Activated T-cell treated with anti-CD3 and anti-CD28 coated beads, Interleukin-2, amount 50 U/mL, for 72 hours (primary cell): ENCODE results near the gene SLC7A9. TPM values are rescaled to one million over a fixed set of nuclear protein-coding genes. Genes with fewer than 3 reads are reported as not detected.
A peak's percentile ranks its signal among the peaks of the same experiment; 100 is the strongest.

ENCODE experiments used
- ATAC-seq, 2 donors: fragments of 150-1000 bp; cut with Tn5 transposase; replicated peaks in 1 of 2; 2 replicates each; pipeline ENCODE4 v1.10.0; 2021; ENCODE audit warnings: moderate library complexity in 2 of 2, mild to moderate bottlenecking in 1 of 2
- DNase-seq, 2 donors: peaks; one replicate each; pipeline ENCODE4 v3.0.0; 2021 to 2022; ENCODE audit warnings: mixed read lengths in 1 of 2
- H3K27ac Mint-ChIP-seq: one replicate; pipeline ENCODE4 v1.8.0; 2022; ENCODE audit warnings: mild to moderate bottlenecking, moderate library complexity, mixed read lengths
- H3K27me3 Mint-ChIP-seq: one replicate; pipeline ENCODE4 v1.8.0; 2022; ENCODE audit warnings: low read depth, mixed read lengths
- H3K36me3 Mint-ChIP-seq, 2 donors: one replicate each; pipeline ENCODE4 v1.8.0; 2022; ENCODE audit warnings: mixed read lengths in 2 of 2, mild to moderate bottlenecking in 1 of 2; ENCODE audit not compliant: insufficient read depth in 2 of 2
- H3K4me1 Mint-ChIP-seq: one replicate; pipeline ENCODE4 v1.8.0; 2022; ENCODE audit warnings: low read depth, mixed read lengths
- H3K4me3 Mint-ChIP-seq, 2 donors: one replicate each; pipeline ENCODE4 v1.8.0; 2022; ENCODE audit warnings: mild to moderate bottlenecking in 2 of 2, mixed read lengths in 2 of 2, moderate library complexity in 2 of 2
- H3K9me3 Mint-ChIP-seq, 2 donors: one replicate each; pipeline ENCODE4 v1.8.0; 2022; ENCODE audit warnings: mixed read lengths in 2 of 2
- total RNA-seq, 2 donors: library from RNA; stranded (reverse); gene quantifications; one replicate each; pipeline ENCODE4 v1.2.3, GENCODE V29; 2022

Gene SLC7A9
- under 1 TPM in 1 of 2 donors, not detected in 1; 0.28 TPM for total RNA-seq

DNA sequence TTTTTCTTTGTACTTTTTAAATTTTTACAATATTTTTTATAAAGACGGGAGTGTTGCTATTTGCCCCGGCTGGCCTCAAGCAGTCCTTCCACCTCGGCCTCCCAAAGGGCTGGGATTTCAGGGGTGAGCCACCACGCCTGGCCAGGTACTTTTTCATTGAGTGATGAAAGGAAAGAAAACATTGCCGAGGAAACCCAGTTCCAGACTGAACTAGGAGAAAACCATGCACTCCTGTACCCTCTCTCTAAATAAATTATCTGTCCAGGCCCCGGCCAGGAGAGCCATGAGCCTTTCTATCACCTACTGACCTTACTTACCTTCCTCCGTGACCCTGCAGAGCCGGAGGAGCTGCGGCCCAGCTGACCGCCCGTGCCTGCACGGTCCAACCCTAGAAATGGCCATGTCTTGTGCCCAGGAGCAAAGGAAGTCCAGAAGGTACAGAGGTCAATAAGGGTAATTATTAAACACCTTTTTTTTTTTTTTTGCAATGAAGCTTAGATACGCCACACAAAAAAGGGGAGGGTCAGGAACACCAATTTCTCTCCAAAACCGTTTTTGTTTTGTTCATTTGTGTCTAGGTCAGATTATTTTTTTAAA lies at the start of gene SLC7A9:
TSS of gene SLC7A9 (minus strand) at position 399 of the 597 bp plus-strand sequence. CDS start 1,233 bp downstream, outside the sequence.
- Mint-ChIP-seq H3K4me1 (peaks cover 18% of the 10 kb centered on the region), H3K27ac (no peak within 1 kb of the TSS), H3K36me3 (no peaks in the 10 kb centered on the region), H3K27me3 (no peaks in the 10 kb centered on the region), H3K9me3 (no peaks in the 10 kb centered on the region), H3K4me3 (no peak within 1 kb of the TSS)
- no peak for ATAC-seq
- no peak for DNase-seq

DNA sequence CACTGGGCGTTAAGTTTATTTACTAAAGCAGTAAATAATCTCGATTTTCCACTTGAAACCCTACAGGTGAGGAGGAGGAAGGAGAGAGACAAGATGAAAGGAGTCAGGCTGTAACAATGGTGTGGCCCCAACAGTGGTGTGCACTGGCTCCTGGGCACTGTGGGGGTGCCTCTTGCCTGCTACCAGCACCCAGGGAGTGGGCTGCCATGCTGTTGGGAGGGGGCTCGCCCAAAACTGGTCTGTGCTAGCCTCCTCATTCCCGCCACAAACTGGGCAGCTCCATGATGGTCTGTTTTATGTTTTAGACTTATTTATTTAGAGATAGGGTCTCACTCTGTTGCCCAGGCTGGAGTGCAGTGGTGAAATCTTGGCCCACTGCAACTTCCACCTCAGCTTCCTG lies 49.8 kb upstream of the SLC7A9 start:
- Mint-ChIP-seq H3K27ac (no peak overlapping the region), H3K36me3 (peaks cover 0 to 8% of the 10 kb centered on the region in 2 donors), H3K9me3 (no peaks in the 10 kb centered on the region), H3K4me1 (peaks cover 14% of the 10 kb centered on the region), H3K4me3 (no peak overlapping the region), H3K27me3 (no peaks in the 10 kb centered on the region)
- ATAC-seq (no peak), DNase-seq (no peak)

DNA sequence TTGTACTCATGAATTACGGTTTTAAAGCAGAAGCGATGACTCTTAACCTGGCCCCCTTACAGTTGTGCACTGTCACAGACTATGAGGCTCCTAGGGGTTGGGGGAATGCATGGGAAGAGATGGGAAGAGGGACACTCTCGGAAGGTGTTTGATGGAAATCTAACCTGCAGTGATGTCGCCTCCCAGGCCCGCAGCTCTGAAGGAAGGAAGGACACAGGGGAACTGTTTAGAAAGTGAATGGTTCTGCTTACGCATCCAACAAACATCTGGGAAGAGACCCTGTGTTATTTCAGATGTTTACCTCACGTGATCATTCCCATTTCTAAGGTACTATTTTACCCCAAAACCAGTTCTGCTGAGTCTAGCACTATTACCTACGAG lies 48.0 kb upstream of the SLC7A9 start:
- Mint-ChIP-seq H3K27me3 (no peaks in the 10 kb centered on the region), H3K4me1 (peaks cover 13% of the 10 kb centered on the region), H3K36me3 (peaks cover 0 to 6% of the 10 kb centered on the region in 2 donors), H3K4me3 (no peak overlapping the region), H3K27ac (no peak overlapping the region), H3K9me3 (no peaks in the 10 kb centered on the region)
- no peak for ATAC-seq
- no peak for DNase-seq

DNA sequence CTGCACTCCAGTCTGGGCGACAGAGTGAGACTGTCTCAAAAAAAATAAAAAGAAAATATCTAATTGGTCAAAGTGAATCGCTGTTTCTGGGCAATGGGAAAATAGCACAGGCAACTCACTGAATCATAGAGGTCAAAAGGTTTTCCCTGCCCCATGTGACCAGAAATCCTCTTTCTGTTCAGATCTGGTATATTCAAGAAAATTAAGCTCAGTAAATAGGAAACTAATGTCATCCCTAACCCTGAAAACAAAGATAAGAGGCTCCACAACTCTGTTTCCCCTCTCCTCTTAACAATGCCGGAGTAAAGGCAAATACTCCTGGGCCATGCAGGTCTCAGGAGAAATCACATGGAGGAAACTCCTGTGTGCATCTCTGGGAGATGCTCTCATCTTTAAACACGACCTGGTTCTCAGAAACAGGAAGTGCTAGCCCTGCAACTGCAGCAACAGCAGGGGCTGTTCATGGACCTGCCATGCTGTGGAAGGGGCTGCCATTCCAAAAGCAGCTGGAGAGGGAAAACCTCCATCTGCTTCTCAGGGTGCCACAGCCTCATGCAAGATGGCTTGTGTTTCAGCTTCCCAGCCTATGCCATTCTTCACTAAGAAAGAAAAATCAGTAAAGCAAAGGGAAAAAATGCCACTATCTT lies 47.5 kb upstream of the SLC7A9 start:
- Mint-ChIP-seq H3K4me1 (peaks cover 8% of the 10 kb centered on the region), H3K27ac (no peak overlapping the region), H3K9me3 (no peaks in the 10 kb centered on the region), H3K4me3 (no peak overlapping the region), H3K36me3 (peaks cover 0 to 7% of the 10 kb centered on the region in 2 donors), H3K27me3 (no peaks in the 10 kb centered on the region)
- DNase-seq, result no peak
- no peak for ATAC-seq

DNA sequence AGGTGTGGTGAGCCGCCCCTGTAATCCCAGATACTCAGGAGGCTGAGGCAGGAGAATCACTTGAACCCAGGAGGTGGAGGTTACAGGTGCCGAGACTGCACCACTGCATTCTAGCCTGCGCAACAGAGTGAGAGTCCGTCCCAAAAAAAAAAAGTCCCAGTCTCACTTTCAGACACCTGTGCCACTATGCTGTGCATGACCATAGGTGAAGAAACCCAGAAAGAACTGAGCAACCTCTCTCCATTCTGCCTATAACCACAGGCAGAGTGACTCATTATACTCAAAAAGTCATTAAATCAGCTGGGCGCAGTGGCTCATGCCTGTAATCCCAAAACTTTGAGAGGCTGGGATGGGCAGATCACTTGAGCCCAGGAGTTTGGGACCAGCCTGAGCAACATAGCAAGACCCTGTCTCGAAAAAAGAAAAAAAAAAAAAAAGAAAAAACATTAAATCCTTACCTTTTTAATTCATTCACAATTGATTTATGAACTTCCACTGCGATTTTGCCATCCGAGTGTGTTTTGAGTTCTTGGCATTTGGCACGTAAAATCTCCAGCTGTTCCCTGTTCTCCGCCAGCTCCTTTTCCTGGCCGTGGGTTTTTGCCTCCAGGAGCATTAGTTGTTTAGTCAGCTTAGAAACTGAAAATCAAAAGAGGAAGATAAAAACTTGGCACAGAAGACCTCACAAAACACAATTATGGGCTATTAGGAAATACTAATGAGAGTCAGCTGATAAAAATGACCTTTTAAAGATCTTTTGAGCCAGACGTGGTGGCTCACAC lies 45.5 kb upstream of the SLC7A9 start:
- no peaks in the 10 kb centered on the region for H3K9me3 Mint-ChIP-seq
- H3K4me3 Mint-ChIP-seq, result no peak overlapping the region
- H3K27ac Mint-ChIP-seq, result no peak overlapping the region
- ATAC-seq, result peak in 1 of 2 donors; percentile 47
- H3K4me1 Mint-ChIP-seq, result no peaks in the 10 kb centered on the region
- H3K27me3 Mint-ChIP-seq, result no peaks in the 10 kb centered on the region
- peaks cover 0 to 3% of the 10 kb centered on the region in 2 donors for H3K36me3 Mint-ChIP-seq
- DNase-seq, result no peak

DNA sequence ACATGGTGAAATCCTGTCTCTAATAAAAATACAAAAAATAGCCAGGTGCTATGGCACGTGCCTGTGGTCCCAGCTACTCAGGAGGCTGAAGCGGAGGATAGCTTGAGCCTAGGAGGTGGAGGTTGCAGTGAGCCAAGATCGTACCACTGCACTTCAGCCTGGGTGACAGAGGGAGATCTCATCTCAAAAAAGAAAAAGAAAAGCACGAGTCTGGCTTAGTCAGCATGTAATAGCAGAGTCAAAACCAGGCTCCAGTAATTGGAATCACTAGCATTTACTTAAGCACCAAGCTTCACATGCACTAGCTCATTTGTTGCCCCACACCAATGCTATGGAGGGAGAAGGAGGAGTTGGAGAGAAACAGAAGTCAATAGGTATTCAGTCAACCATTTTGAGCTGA lies 41.9 kb upstream of the SLC7A9 start:
- H3K36me3 Mint-ChIP-seq, result peaks cover 6 to 10% of the 10 kb centered on the region in 2 donors
- no peak overlapping the region for H3K4me3 Mint-ChIP-seq
- no peaks in the 10 kb centered on the region for H3K4me1 Mint-ChIP-seq
- H3K9me3 Mint-ChIP-seq, result peaks cover 0 to under 1% of the 10 kb centered on the region in 2 donors
- ATAC-seq (no peak), DNase-seq (no peak)
- no peaks in the 10 kb centered on the region for H3K27me3 Mint-ChIP-seq
- no peak overlapping the region for H3K27ac Mint-ChIP-seq

DNA sequence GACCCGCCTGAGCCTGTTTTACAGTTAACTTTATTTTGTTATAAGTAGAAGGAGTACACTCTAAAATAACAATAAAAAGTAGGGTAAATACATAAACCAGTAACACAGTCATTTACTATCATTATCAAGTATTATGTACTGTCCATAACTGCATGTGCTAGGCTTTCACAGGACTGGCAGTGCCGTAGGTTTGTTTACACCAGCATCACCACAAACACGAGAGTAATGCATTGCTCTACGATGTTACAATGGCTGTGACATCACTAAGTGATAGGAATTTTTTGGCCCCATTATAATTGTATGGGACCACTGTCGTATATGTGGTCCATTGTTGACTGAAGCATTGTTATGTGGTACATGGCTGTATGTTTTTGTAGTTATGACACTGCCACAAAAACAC lies 41.3 kb upstream of the SLC7A9 start:
- DNase-seq (no peak), ATAC-seq (no peak)
- no peaks in the 10 kb centered on the region for H3K4me1 Mint-ChIP-seq
- H3K27ac Mint-ChIP-seq, result no peak overlapping the region
- no peaks in the 10 kb centered on the region for H3K27me3 Mint-ChIP-seq
- H3K36me3 Mint-ChIP-seq, result peaks cover 8 to 16% of the 10 kb centered on the region in 2 donors
- no peak overlapping the region for H3K4me3 Mint-ChIP-seq
- peaks cover 1% of the 10 kb centered on the region in 2 donors for H3K9me3 Mint-ChIP-seq

DNA sequence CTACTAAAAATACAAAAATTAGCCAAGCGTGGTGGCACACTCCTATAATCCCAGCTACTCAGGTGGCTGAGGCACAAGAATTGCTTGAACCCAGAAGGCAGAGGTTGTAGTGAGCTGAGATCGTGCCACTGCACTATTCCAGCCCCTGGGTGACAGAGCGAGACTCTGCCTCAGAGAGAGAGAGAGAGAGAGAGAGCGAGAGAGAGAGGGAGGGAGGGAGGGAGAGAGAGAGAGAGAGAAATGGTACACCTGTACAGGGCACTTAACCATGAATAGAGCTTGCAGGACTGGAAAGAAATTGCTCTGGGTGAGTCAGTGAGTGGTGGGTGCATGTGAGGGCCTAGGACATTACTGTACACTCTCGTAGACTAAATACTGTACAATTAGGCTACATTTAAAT lies 40.5 kb upstream of the SLC7A9 start:
- peaks cover 1 to 2% of the 10 kb centered on the region in 2 donors for H3K9me3 Mint-ChIP-seq
- H3K4me3 Mint-ChIP-seq, result no peak overlapping the region
- no peaks in the 10 kb centered on the region for H3K27me3 Mint-ChIP-seq
- ATAC-seq (no peak), DNase-seq (no peak)
- no peaks in the 10 kb centered on the region for H3K4me1 Mint-ChIP-seq
- no peak overlapping the region for H3K27ac Mint-ChIP-seq
- H3K36me3 Mint-ChIP-seq, result peaks cover 9 to 14% of the 10 kb centered on the region in 2 donors

DNA sequence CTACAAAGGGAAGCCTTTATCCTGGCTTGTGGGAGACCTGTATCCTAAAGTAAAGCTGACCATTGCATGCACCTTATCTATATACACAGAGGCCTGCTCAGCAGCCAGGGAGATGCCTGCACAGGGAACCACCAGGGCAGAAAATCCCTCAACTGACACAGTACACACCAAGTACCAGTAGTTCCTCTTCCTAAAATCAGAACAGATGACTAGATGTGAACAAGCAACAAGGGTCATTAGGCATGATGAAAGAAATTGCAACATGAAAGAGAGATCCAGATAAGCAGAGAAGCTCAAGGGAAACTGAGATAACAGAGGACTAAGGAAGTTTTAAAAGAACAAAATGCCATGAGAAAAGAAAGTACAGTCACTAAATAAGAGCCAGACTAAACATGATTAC lies 39.7 kb upstream of the SLC7A9 start:
- Mint-ChIP-seq H3K36me3 (peaks cover 9 to 14% of the 10 kb centered on the region in 2 donors), H3K4me3 (no peak overlapping the region), H3K9me3 (peaks cover 1 to 2% of the 10 kb centered on the region in 2 donors), H3K27ac (peak overlapping the region; percentile 13), H3K4me1 (no peaks in the 10 kb centered on the region), H3K27me3 (no peaks in the 10 kb centered on the region)
- no peak for ATAC-seq
- no peak for DNase-seq

DNA sequence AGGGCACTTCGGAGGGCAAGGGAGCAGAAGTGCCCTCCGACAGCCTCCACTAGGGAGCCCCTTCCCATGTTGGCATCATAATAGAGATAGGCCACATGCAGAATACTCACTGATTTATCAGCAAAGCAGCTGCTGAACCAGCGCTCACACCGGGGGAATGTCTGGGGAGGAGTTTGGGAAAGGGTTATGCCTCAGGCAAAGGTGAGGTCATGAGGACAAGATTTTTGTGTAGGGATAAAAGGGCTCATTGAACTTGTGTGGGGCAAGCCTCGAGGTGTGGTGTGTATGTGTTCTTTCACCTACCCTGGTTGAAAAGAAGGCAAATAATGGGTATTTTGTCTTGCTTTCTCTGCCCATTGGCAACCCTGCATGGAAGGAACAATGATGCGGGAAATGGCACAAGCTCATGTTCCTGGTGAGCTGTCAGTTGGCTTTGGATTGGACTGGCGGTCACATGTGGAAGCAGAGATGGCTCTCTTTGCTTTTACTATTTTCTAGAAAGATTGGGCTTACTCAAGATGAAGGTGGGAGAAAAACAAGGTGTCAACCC lies 39.1 kb upstream of the SLC7A9 start:
- no peak overlapping the region for H3K4me3 Mint-ChIP-seq
- H3K9me3 Mint-ChIP-seq, result peaks cover 1 to 2% of the 10 kb centered on the region in 2 donors
- ATAC-seq (no peak), DNase-seq (no peak)
- no peaks in the 10 kb centered on the region for H3K27me3 Mint-ChIP-seq
- H3K4me1 Mint-ChIP-seq, result no peaks in the 10 kb centered on the region
- H3K36me3 Mint-ChIP-seq, result peaks cover 9 to 14% of the 10 kb centered on the region in 2 donors
- H3K27ac Mint-ChIP-seq, result no peak overlapping the region

DNA sequence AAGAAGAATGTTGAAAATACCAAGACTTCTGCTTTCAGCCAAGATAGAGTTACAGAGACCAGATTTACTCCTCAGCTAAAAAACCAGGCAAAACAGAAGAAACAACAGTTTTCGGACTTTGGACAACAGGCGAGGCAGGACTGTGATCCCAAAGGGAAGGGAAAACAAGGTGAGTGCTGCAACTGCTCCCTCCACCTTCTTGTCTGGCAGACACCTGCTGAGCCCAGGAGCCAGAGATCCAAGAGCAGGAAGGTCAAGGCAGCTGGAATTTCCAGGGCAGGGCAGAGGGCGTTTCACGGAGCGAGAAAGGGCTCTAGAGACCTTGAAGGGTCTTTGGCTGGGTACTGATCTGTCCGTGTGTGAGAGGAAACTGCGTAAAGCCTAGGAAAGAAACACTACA lies 32.9 kb upstream of the SLC7A9 start:
- no peaks in the 10 kb centered on the region for H3K4me1 Mint-ChIP-seq
- H3K36me3 Mint-ChIP-seq, result peaks cover 8 to 11% of the 10 kb centered on the region in 2 donors
- no peaks in the 10 kb centered on the region for H3K27me3 Mint-ChIP-seq
- H3K27ac Mint-ChIP-seq, result no peak overlapping the region
- peaks cover 1 to 2% of the 10 kb centered on the region in 2 donors for H3K9me3 Mint-ChIP-seq
- ATAC-seq, result no peak
- DNase-seq, result no peak
- no peak overlapping the region for H3K4me3 Mint-ChIP-seq

DNA sequence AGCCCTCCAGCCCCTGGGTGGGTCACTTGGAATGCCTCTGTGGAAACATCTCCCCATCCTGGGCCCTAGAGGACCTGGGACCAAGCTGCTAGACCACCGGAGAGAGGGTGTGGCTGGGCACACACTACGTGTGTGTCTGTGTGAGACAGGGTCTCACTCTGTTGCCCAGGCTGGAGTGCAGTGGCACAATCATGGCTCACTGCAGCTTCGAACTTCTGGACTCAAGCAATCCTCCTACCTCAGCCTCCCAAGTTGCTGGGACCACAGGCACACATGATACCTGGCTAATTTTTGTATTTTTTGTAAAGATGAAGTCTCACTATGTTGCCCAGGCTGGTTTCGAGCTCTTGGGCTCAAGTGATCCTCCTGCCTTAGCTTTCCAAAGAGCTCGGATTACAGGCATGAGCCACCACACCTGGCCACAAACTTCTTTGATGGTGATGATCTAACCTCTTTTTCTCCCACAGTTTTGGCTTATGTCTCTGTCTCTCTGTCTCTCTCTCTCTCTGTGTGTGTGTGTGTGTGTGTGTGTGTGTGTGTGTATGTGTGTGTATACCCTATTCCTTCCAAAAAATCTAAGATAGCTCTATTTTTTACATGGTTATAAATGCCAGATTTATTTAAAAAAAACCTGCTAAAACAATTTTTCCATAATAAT lies 32.1 kb upstream of the SLC7A9 start:
- peaks cover 8 to 11% of the 10 kb centered on the region in 2 donors for H3K36me3 Mint-ChIP-seq
- DNase-seq, result no peak
- no peak overlapping the region for H3K27ac Mint-ChIP-seq
- H3K27me3 Mint-ChIP-seq, result no peaks in the 10 kb centered on the region
- H3K4me3 Mint-ChIP-seq, result no peak overlapping the region
- no peak for ATAC-seq
- peaks cover 4% of the 10 kb centered on the region for H3K4me1 Mint-ChIP-seq
- peaks cover 1 to 2% of the 10 kb centered on the region in 2 donors for H3K9me3 Mint-ChIP-seq
